NCI-H226 (cell line): ENCODE data around the gene H6PD.

Experiments
- DNase-seq: peaks from one replicate; pipeline ENCODE4 v3.0.0-alpha.2; 2015

The H6PD gene

DNA sequence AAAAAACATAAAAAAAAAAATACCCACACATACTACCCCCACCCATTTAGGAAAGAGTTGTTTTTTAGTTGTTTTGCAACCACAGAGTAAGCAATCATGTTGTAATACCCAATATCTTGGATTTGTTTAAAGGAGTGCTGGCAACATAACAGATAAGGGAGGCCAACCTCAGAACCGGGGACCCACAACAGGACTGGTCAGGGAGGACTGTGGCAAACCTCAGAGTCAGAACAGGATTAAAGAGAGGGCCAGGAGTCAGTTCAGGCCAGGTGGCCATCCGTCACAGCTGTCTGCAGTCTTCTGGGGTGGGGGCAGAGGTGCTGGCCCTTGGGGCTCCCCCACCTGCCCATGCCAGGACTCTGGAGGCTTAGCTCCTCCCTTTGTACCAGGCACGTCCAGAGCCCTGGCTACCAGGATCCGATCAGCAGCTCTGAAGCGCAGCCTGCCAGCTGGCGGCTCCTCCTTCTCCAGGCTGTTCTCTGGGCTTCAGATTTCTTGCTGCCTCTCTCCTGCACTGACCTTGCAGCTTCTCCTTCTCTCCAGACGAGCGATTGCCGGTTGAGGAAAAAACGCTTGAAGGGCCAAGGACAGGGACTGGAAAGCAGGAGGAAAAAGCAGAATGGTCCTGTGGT lies 7.9 kb downstream of the H6PD start:
- DNase-seq, result peak; percentile 59

DNA sequence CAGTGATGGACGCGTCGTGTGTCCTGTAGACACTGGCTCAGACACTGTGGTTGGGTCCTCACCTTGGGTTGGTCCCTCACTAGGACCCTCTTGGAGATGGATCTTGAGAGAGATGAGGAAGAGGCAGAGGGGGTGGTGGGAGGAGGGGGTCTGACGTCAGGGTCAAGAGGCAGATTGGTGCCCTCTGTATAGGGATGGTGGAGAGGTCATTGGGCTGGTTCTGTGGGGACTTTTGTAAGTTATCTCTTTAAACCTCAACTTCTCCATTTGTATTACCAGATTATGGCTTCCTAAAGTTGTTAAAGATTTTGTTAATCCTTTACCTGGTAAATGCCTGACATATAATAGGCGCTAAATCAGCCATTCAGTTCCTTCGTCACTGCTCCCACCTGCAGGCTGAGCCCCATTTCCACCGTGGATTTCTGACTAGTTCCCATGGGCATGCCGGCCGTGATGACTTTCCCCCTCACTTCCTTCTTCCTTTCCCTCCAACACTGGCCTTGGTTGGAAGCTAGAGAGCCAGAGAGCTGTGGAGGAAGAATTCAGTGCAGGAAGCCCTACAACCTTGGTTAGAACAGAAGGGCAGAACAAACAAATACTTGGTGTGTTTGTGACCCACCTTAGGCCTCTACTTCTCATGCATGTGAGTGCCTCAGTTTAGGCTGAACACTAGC lies 8.6 kb downstream of the H6PD start:
- no peak for DNase-seq

DNA sequence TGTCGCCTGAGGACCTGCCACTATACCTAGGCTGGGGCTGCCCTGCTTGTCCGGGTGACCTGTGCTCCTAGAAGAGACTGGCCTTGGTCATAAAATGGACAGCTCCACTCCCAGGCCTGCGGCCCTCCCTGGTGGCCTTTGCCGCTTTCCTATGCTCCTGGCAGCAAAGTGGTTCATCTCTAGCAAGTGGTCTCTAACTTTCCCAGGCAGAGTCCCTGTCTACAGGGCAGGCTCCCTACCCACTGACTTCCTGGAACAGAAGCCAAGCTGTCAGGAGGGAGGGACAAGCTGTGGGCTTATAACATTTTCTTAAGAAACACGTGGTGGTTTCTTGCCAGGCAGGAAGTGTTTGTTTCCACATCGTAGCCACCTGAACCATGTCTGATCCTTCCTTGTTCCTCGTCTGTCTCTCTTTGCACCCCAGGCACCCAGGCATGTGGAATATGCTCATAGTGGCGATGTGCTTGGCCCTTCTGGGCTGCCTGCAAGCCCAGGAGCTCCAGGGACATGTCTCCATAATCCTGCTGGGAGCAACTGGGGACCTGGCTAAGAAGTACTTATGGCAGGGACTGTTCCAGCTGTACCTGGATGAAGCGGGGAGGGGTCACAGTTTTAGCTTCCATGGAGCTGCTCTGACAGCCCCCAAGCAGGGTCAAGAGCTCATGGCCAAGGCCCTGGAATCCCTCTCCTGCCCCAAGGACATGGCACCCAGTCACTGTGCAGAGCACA lies 10.1 kb downstream of the H6PD start:
- DNase-seq, result no peak

DNA sequence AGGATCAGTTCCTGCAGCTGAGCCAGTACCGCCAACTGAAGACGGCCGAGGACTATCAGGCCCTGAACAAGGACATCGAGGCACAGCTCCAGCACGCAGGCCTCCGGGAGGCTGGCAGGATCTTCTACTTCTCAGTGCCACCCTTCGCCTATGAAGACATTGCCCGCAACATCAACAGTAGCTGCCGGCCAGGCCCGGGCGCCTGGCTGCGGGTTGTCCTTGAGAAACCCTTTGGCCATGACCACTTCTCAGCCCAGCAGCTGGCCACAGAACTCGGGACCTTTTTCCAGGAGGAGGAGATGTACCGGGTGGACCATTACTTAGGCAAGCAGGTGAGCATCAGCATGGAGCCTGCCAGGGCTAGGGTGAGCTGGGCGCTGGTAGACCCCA lies 10.7 kb downstream of the H6PD start:
- no peak for DNase-seq

DNA sequence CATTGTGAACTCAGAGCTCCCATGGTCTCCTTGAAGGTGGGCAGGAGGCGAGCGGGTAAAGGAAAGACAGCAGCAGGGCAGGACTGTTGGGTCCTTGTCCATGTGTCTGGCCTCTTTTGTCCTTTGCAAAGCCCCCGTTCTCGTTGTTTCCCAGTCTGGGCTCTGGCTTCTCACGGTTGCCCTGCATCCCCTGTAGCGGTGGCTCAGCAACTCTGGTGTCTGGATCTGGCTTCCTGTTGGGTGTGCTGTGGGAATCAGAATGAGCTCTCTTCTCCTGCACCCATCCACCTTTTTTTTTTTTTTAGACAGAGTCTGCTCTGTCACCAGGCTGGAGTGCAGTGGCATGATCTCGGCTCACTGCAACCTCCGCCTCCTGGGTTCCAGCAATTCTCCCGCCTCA lies 11.1 kb downstream of the H6PD start:
- DNase-seq, result no peak

DNA sequence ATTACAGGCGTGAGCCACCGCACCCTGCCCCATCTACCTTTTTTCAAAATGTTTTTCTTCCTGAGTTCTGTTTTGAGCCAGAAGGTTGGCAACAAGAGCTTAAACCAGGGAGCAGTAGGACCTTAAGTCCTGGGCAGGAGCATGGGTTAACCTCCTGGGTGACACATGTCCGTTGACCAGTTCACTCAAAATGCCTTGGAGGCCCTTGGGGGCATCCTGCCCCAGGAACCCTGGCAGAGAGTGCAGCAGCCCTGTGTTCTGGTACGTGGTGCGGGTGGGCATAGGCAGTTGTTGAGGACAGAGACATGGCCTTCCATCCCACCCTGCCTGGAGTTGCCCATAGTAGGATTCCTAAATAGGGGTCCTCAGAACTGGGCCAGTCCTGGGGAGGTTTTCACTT lies 11.6 kb downstream of the H6PD start:
- DNase-seq, result no peak

DNA sequence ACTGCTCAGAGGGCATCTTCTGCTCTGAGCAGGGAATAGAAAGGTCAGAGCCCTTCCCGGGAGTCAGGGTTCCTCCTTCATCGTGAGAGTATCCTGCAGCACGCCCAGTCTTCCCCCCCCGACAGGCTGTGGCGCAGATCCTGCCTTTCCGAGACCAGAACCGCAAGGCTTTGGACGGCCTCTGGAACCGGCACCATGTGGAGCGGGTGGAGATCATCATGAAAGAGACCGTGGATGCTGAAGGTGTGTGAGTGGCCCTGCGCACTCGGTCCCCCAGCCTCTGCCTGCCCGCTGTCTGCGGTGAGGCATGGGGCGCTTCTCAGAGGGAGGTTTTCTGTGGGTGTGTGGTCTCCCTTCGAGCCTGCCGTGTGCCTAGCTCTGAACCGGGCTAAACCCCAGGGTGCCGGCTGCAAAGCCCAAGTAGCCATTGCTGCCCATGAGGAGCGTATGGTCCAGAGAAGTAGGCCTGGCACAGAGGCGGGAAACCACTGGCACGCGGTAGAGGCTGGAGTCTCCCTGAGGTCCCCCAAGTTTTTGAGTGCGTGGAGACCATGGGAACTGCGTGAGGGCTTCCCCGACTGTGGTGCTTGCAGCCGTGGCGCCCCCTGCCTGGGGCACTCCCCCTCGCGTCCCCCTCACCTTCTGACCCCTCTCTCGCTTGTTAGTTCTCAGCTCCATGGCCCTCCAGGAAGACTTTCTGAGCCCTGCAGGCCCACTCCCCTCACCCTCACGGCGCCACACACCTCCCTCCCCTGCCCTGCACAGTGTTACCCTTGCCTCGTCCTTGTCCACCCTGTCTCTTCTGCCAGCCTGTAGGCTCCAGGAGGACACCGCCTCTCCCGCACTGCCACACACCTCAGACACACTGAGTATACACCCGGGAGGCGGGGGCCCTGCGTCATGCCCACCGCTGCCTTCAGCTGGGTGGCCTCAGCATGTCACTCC lies 12.5 kb downstream of the H6PD start:
- DNase-seq, result no peak

DNA sequence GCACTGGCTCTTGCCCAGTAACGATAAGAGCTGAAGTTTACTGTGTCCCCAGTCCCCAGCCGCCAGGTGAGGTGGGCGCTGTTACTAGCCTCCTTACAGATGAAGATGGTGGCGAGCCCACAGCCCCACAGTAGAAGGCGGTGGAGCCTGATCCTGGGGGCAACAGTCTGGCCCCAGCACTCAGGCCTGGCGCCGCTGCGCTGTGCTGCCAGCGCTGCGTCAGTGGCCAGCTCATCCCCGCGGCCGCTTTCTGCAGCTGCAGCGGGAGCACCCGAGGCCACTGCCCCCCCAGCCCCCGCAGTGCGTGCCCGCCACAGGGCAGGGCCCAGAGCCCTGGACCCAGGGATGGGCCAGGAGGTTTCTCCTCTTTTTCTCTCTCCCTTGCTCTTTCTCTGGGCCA lies 13.3 kb downstream of the H6PD start:
- DNase-seq, result no peak

DNA sequence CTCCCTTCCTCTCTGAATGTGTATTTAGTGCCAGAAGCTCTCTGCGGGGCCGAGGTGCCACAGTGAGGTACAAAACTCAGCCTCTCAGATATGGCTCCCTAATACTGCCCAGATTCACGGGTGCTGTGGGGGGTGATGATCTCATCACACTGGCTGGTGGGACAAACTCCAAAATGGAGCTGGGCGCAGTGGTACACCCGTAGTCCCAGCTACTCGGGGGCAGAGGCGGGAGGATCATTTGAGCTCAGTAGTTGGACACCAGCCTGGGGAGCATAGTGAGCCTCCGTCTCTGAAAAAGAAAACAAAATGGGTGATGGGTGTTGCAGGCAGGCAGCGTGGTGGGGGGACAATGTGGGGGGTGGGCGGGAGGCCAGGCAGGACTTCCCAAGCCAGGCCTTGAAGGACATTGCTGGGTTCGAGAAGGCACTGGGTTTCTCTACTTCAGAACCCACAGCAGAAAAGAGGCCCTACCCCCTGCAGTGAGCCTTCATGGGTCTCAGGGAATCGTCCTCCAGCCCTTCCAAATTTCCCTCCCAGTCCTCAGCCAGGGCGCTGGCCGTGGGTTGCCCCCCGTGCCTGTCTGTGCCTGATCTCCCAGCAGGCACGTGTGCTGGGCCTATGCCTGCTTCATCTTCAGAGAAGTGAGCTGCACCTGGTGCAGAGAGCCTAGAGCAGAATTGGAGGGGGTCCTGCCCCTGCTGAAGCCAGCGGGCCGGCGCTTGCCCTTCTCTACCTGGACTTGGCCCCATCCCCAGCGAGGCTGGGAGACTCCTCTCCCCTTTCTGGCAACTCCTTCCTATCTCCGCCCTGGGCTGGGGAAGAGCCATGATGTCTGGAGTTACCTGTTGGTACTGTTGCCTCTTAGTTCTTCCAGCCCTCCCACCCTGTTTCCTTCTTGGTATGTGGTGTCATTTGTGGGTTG lies 14.0 kb downstream of the H6PD start:
- no peak for DNase-seq

DNA sequence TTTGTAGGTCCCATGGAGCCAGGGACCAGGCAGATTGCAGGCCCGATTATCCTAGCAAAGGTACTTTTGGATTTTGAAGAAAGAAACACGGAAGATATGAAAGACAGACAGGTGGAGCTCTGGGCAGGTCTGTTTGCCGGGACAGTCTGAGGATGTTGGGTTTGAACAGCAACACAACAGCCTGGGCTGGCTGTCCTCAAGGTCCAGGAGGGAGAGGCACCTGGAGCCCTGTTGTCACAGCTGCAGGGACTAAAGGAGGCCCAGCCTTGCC lies 14.6 kb downstream of the H6PD start:
- DNase-seq, result no peak

DNA sequence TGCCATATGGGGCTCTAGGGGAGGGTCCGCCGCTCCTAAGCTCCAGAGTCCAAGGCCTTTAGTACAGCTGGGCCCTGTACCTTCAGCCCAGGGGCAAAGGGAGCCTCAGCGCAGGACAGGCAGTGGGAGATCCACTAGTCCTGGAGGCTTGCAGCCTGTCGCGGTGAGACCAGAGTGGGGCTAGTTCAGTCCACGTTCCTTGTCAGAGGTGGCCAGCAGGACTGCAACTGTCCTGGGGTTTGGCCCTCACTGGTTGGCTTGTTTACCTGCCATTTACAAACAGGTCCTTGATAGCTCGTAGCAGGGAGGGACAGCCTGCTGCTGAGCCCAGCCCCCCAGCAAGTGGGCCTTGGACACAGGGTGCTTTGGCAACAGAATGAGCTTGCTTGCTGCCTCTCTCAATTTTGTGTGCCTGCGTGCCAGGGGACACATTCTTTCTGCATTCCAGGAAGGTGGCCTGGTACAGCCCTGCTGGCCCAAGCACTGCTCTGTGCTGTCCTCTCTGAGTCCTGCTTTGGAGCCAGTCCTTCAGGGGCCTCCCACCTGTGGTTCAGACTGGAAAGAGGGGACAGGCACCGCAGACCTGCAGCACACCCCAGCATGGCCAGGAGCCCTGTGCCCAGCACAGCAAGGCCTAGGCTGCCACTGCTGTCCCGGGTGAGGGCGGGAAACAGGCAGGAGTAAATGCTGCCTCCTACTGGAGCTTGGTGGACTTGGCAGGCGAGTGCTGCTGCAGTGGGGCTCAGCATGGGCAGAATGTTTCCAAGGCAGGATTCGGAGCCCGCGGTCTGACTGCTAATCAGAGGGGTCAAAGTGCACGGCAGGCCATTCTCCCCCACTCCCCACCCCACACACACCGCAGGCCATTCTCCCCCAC lies 15.2 kb downstream of the H6PD start:
- DNase-seq, result peak; percentile 28

DNA sequence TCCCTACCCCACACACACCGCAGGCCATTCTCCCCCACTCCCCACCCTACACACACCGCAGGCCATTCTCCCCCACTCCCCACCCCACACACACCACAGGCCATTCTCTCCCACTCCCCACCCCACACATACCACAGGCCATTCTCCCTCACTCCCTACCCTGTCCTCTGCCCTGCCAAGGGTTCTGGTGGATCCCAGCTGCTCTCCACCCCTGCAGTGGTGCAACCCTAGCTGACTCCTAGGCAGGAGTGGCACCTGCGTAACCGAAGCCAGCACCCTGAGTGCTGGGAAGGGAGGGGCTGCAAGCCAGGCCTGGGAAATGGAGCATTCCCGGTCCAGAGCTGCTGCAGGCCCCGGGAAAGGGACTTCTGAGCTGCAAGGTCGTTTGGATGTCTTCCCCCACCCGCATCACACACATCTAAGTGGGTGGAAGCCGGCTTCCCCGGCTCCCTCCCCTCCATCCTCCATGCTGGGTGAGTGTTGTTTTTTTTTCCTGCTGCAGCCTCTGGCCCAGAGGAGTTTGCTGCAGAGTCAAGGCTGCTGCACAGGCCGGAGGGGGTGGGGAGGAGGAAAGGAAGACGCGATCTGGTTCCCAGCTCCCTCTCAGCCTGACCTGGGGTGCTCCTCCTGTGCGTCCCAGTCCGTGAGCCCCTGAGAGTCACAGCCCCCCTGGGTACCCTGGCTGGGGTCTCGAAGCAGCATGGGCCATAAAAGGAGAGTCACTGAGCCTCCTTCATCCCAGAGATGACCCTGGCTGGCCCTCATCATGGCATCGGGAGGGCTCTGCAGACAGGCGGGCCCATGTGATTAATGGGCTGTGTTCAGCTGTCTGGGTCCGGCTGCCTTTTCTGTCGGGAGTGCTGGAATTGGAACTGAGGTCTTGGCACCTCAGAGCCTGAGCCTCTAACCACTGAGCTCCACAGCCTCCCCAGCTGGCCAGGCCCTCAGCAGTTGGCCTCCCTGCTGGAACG lies 16.1 kb downstream of the H6PD start:
- DNase-seq, result peak; percentile 42

DNA sequence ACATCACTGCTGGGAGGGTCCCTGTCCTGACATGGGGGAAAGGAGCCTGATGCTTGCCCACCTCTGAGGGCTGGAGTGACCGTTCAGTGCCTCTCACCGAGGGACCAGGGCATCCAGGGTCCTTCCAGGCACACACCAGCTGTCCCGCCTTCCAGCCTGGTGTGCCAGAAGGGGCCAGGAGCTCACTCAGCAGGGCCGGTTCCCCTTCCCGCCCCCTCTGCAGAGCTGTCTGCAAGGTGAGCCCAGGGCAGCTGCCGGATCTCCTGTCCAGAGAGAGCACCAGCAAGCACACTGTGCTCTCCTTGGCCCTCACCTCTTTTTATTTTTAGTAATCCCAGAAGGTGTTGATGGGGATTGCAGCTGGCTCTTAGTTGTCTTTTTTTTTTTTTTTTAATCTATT lies 16.9 kb downstream of the H6PD start:
- DNase-seq, result no peak

DNA sequence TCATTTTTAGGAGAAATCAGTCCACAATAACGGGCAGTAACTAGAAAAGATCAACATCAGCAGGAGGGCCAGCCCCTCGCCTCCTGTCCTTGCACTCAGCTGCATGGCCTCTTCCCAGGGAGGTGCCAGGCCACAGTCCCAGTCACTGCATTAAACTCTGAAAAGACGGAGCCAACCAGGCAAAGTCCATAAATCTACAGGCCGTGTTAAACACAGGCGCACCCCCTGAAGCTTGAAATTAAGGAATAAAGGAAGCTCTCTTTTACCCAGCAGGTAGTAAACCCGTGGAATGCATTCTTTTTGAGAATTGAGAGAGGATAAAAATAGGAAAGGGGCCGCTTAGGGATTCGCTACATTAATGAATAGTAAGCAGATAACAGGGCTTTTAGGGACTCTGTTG lies 18.4 kb downstream of the H6PD start:
- no peak for DNase-seq

DNA sequence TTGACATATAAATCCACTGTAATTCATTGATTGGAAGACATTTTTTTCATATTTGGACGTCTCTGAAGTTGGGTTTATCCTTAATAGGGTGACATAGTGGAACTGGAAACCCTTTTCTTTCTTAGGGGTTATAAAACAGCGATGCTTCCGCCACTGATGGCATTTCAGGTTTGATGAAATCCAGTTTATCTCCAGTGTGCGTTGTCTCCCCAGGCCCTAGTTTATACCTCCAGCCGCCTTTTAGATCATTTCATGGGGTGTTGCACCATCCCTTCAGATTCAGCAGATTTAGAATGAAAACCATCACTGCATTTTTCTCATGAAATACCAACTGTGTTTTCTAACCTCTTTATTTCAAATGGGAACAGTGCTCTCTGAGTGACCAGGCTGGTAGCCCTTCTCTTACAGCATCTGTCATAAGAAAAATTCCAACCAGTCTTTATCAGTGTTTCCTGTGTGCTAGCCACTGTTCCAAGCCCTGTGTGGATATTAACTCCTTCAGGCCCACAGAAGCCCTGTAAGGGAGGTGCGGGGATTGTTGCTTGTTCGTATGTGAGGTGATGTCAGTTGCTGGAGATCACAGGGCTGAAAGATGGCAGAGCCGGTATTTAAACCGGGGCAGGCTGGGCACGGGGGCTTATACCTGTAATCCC lies 19.0 kb downstream of the H6PD start:
- DNase-seq, result no peak

DNA sequence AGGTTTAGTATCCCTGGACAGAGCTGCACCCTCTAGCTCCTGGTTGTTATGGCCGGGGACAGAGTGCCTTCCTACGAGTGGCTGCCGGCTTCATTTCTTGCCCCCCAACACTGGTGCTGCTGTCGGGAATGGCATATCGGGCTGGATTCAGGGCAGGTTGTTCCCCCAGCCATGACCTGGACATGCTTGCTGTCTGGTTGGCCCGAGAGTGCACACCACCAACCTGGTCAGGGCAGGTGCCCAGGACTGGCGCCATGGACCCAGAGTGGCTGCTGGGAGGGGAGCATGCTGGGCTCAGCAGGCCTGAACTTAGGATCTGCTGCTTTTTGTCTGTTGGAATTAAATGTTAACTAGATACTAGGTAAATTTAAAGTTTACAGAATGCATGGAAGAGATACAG lies 21.8 kb downstream of the H6PD start:
- no peak for DNase-seq

DNA sequence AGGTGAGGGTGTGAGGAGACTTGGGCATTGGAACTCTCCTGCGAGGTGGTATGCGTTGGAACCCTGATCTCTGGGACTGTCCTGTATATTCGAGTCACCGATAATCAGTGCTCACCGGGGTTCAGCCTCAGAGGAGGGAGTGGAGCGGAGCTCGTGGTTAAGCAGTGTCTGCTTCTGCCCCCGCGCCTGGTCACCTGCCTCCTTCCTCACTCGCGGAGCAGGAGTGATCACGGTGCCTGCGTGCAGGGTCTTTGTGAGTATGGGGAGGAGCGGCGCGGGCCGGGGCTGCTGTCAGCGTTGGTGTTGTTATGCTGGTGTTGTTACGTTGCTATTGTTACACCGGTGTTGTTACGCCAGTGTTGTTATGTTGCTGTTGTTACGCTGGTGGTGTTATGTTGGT lies 23.3 kb downstream of the H6PD start:
- no peak for DNase-seq

DNA sequence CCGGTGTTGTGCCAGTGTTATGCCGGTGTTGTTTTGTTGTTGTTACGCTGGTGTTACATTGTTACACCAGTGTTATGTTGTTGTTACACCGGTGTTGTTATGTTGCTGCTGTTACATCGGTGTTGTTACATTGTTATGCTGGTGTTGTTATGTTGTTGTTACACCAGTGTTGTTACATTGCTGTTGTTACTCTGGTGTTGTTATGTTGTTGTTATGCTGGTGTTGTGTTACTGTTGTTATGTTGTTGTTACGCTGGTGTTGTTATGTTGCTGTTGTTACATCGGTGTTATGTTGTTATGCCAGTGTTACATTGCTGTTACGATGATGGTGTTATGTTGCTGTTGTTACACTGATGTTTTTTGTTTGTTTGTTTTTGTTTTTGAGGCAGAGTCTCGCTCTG lies 24.1 kb downstream of the H6PD start:
- DNase-seq, result no peak

DNA sequence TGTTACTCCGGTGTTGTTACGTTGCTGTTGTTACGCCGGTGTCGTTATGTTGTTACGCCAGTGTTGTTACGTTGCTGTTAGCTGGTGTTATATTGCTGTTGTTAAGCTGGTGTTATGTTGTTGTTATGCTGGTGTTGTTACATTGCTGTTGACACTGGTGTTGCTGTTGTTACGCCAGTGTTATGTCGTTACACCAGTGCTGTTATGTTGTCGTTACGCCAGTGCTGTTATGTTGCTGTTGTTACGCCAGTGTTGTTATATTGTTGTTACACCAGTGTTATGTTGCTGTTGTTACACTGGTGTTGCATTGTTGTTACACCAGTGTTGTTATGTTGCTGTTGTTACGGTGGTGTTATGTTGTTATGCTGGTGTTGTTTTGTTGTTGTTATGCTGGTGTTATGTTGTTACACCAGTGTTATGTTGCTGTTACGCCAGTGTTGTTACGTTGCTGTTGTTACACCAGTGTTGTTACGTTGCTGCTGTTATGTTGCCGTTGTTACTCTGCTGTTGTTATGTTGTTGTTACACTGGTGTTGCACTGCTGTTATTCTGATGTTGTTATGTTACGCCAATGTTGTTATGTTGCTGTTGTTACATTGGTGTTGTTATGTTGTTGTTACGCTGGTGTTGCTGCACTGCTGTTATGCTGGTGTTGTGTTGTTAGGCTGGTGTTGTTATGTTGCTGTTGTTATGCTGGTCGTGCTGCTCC lies 25.6 kb downstream of the H6PD start:
- no peak for DNase-seq
